Measurements from ENCODE around the gene ARHGAP10.

The ARHGAP10 gene

GRCh38 chr4:147844781-147845180 lies 112.9 kb downstream of the ARHGAP10 start:
- Histone ChIP-seq H3K4me2 (ENCODE audit: insufficient read depth, low read length, poor library complexity, severe bottlenecking) (no peak overlapping the region), H3K4me3 (ENCODE audit: low read length in 2 of 2) (no peak overlapping the region), H2BK12ac (ENCODE audit: low read length) (no peak overlapping the region), H4K91ac (ENCODE audit: low read depth, low read length, poor library complexity) (no peak overlapping the region), H3K4me1 (ENCODE audit: control insufficient read depth in 2 of 2, insufficient read depth in 1 of 2, low read depth in 1 of 2, low read length in 2 of 2) (peaks cover 0 to 2% of the 10 kb centered on the region in 2 donors), H4K8ac (ENCODE audit: low read depth, low read length) (no peak overlapping the region), H3K18ac (ENCODE audit: low read length) (no peak overlapping the region), H3K23ac (ENCODE audit: low read depth, low read length, poor library complexity) (no peak overlapping the region), H2AK5ac (ENCODE audit: low read depth, low read length) (no peak overlapping the region), H3K4ac (ENCODE audit: low read length) (no peak overlapping the region), H3K9ac (ENCODE audit: low read depth, low read length, poor library complexity) (no peak overlapping the region), H2BK15ac (ENCODE audit: low read length) (no peak overlapping the region), H2BK5ac (ENCODE audit: low read length) (no peak overlapping the region), H3K14ac (ENCODE audit: low read length) (no peak overlapping the region), H2BK120ac (ENCODE audit: low read depth, low read length) (no peak overlapping the region), H3K9me3 (replicated peaks in 1 of 2; ENCODE audit: control insufficient read depth in 2 of 2, insufficient read depth in 1 of 2, low read depth in 1 of 2, low read length in 2 of 2) (no peaks in the 10 kb centered on the region), H3K36me3 (replicated peaks in 1 of 2; ENCODE audit: control insufficient read depth in 2 of 2, insufficient read depth in 2 of 2, low read length in 2 of 2) (no peaks in the 10 kb centered on the region), H3K27me3 (ENCODE audit: control insufficient read depth in 3 of 3, insufficient read depth in 3 of 3, low read depth in 1 of 3, low read length in 3 of 3) (no peaks in the 10 kb centered on the region), H3K27ac (replicated peaks; ENCODE audit: low read length) (no peak overlapping the region), H2AFZ (ENCODE audit: low read length) (no peak overlapping the region), H3K79me1 (ENCODE audit: low read depth, low read length) (no peaks in the 10 kb centered on the region)
- DNase-seq (ENCODE audit: low spot score), result no peak
- WGBS, 2 donors (ENCODE audit: extremely low coverage in 2 of 2, insufficient read length in 2 of 2, insufficient replicate concordance in 1 of 2), result no CpG with 5 or more reads among the region's 7 CpGs

DNA sequence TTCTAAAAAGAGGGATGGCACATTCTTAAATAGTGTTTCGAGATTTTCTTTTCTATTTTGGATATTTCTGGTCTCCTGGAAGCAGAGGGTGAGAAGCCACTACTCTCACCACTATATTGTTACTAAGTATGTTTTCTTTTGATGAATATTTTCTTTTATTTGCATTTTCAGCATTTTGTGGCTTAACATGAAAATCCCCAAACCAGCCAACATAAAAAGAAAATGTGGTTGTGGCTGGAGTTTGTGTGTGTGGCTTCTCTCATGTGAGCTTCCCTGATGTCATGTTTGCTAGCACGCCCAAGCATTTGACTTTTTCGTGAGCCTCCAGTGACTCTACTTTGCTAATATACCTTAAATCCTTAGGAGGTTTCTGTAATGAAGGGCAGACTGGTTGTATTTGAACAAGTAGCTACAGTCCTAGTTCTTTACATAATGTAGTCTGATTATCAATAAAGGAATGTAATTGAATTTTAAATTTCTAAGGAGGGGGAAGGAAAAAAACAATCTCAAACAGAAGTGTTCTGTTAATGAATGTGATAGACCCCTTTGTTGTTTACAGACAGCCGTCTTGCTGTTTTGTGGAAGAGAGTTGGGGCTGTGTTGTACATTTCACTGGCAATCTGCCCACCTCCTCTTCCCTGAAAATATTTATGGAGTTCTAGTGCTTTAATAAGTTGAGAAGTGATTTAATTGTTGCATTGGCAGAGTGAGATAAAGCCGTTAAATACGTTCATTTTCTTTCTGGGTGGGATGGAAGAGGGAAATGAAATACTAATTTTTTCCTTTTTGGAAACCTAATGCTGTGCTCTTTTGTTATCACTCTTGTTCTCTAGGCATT lies 114.6 kb downstream of the ARHGAP10 start:
- Histone ChIP-seq H3K4me1 (ENCODE audit: control insufficient read depth in 2 of 2, insufficient read depth in 1 of 2, low read depth in 1 of 2, low read length in 2 of 2) (peaks cover 0 to 2% of the 10 kb centered on the region in 2 donors), H3K36me3 (replicated peaks in 1 of 2; ENCODE audit: control insufficient read depth in 2 of 2, insufficient read depth in 2 of 2, low read length in 2 of 2) (no peaks in the 10 kb centered on the region), H3K18ac (ENCODE audit: low read length) (no peak overlapping the region), H3K4me3 (ENCODE audit: low read length in 2 of 2) (no peak overlapping the region), H2BK15ac (ENCODE audit: low read length) (no peak overlapping the region), H3K4me2 (ENCODE audit: insufficient read depth, low read length, poor library complexity, severe bottlenecking) (no peak overlapping the region), H2BK120ac (ENCODE audit: low read depth, low read length) (no peak overlapping the region), H3K27ac (replicated peaks; ENCODE audit: low read length) (no peak overlapping the region), H3K4ac (ENCODE audit: low read length) (no peak overlapping the region), H2BK5ac (ENCODE audit: low read length) (no peak overlapping the region), H2AK5ac (ENCODE audit: low read depth, low read length) (no peak overlapping the region), H3K9me3 (replicated peaks in 1 of 2; ENCODE audit: control insufficient read depth in 2 of 2, insufficient read depth in 1 of 2, low read depth in 1 of 2, low read length in 2 of 2) (no peaks in the 10 kb centered on the region), H3K27me3 (ENCODE audit: control insufficient read depth in 3 of 3, insufficient read depth in 3 of 3, low read depth in 1 of 3, low read length in 3 of 3) (no peaks in the 10 kb centered on the region), H3K23ac (ENCODE audit: low read depth, low read length, poor library complexity) (no peak overlapping the region), H2BK12ac (ENCODE audit: low read length) (no peak overlapping the region), H3K9ac (ENCODE audit: low read depth, low read length, poor library complexity) (no peak overlapping the region), H3K79me1 (ENCODE audit: low read depth, low read length) (no peaks in the 10 kb centered on the region), H4K91ac (ENCODE audit: low read depth, low read length, poor library complexity) (no peak overlapping the region), H4K8ac (ENCODE audit: low read depth, low read length) (no peak overlapping the region), H2AFZ (ENCODE audit: low read length) (no peak overlapping the region), H3K14ac (ENCODE audit: low read length) (no peak overlapping the region)
- WGBS, 2 donors (ENCODE audit: extremely low coverage in 2 of 2, insufficient read length in 2 of 2, insufficient replicate concordance in 1 of 2), result no CpG with 5 or more reads among the region's 6 CpGs
- DNase-seq (ENCODE audit: low spot score), result no peak

DNA sequence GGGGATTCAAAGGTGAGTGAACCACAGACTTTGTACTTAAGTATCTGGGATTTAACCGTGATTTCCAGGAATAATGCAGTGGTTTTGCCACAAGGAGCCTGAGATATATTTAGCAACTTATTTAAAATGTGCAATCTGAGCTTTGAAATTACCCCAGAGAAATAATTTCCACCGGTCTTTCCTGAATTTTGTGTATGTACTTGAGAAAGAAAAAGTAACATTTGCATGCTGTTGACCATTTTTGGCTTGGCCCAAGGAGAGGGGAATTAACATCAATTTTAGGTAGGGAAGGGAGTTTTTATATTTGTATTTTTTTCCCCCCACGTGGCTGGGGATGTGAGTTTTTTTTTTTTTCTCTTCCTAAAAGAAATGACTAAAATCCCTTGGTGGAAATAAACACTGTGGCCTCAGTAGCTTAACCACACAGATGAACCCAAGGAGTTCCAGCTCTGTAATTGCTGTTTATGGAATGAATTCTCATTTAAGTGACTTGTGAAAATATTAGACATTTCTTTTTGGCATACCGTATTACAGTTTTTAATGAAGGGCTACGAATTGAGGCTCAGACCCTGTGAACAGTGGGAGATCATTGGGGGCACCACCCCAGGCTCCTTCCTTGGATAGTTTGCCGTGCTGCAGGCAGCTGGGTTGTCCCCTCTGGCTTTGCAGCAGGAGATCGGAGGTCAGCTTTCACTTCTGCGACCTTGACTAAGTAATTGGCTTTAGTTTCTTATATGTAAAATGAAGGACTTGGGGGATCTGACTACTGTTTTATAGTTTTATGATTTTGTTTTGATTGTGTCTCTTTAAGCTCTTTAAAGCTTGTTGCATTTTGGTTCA lies 116.1 kb downstream of the ARHGAP10 start:
- no peak overlapping the region for H3K4me2 ChIP-seq (ENCODE audit: insufficient read depth, low read length, poor library complexity, severe bottlenecking)
- WGBS, 2 donors (ENCODE audit: extremely low coverage in 2 of 2, insufficient read length in 2 of 2, insufficient replicate concordance in 1 of 2), result no CpG with 5 or more reads among the region's 8 CpGs

DNA sequence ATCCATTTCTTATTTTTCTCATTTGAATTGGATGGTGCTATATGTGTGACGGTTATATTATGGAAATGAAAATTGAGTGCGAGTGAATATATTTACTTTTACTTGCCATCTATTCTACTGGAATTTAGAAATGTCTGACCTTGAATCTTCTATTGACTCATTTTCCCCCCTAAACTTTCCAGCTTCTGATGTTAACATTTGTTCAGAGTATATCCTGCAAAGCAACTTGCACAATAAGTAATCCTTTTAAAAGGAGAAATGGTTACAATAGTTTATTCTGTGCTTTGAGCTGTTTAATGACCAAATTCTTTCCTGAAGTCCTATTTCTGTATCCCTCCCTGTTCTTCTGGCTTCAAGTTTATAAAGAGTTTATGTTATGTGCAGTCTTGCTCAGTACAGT lies 116.7 kb downstream of the ARHGAP10 start:
- no peak overlapping the region for H3K14ac ChIP-seq (ENCODE audit: low read length)
- H2BK120ac ChIP-seq (ENCODE audit: low read depth, low read length), result no peak overlapping the region
- H3K27me3 ChIP-seq (ENCODE audit: control insufficient read depth in 3 of 3, insufficient read depth in 3 of 3, low read depth in 1 of 3, low read length in 3 of 3), result no peaks in the 10 kb centered on the region
- H3K27ac ChIP-seq (replicated peaks; ENCODE audit: low read length), result no peak overlapping the region
- no peak overlapping the region for H2BK12ac ChIP-seq (ENCODE audit: low read length)
- no peak overlapping the region for H4K8ac ChIP-seq (ENCODE audit: low read depth, low read length)
- no peak overlapping the region for H2AK5ac ChIP-seq (ENCODE audit: low read depth, low read length)
- no peak overlapping the region for H2BK15ac ChIP-seq (ENCODE audit: low read length)
- H3K4me2 ChIP-seq (ENCODE audit: insufficient read depth, low read length, poor library complexity, severe bottlenecking), result no peak overlapping the region
- H2AFZ ChIP-seq (ENCODE audit: low read length), result no peak overlapping the region
- no peak overlapping the region for H2BK5ac ChIP-seq (ENCODE audit: low read length)
- H3K4me1 ChIP-seq (ENCODE audit: control insufficient read depth in 2 of 2, insufficient read depth in 1 of 2, low read depth in 1 of 2, low read length in 2 of 2), result peaks cover 0 to 2% of the 10 kb centered on the region in 2 donors
- DNase-seq (ENCODE audit: low spot score), result no peak
- H4K91ac ChIP-seq (ENCODE audit: low read depth, low read length, poor library complexity), result no peak overlapping the region
- no peaks in the 10 kb centered on the region for H3K36me3 ChIP-seq (replicated peaks in 1 of 2; ENCODE audit: control insufficient read depth in 2 of 2, insufficient read depth in 2 of 2, low read length in 2 of 2)
- no peak overlapping the region for H3K23ac ChIP-seq (ENCODE audit: low read depth, low read length, poor library complexity)
- no peak overlapping the region for H3K9ac ChIP-seq (ENCODE audit: low read depth, low read length, poor library complexity)
- no peak overlapping the region for H3K4ac ChIP-seq (ENCODE audit: low read length)
- no peak overlapping the region for H3K18ac ChIP-seq (ENCODE audit: low read length)
- no peaks in the 10 kb centered on the region for H3K9me3 ChIP-seq (replicated peaks in 1 of 2; ENCODE audit: control insufficient read depth in 2 of 2, insufficient read depth in 1 of 2, low read depth in 1 of 2, low read length in 2 of 2)
- no CpG with 5 or more reads among the region's 2 CpGs for WGBS, 2 donors (ENCODE audit: extremely low coverage in 2 of 2, insufficient read length in 2 of 2, insufficient replicate concordance in 1 of 2)
- H3K4me3 ChIP-seq (ENCODE audit: low read length in 2 of 2), result no peak overlapping the region
- no peaks in the 10 kb centered on the region for H3K79me1 ChIP-seq (ENCODE audit: low read depth, low read length)

More for the DNA sequence above, 116.1 kb downstream of the ARHGAP10 start:
- Histone ChIP-seq H3K4me3 (ENCODE audit: low read length in 2 of 2) (no peak overlapping the region), H3K4ac (ENCODE audit: low read length) (no peak overlapping the region), H3K18ac (ENCODE audit: low read length) (no peak overlapping the region), H2AFZ (ENCODE audit: low read length) (no peak overlapping the region), H3K9me3 (replicated peaks in 1 of 2; ENCODE audit: control insufficient read depth in 2 of 2, insufficient read depth in 1 of 2, low read depth in 1 of 2, low read length in 2 of 2) (no peaks in the 10 kb centered on the region), H3K23ac (ENCODE audit: low read depth, low read length, poor library complexity) (no peak overlapping the region), H2BK120ac (ENCODE audit: low read depth, low read length) (no peak overlapping the region), H3K4me1 (ENCODE audit: control insufficient read depth in 2 of 2, insufficient read depth in 1 of 2, low read depth in 1 of 2, low read length in 2 of 2) (peaks cover 0 to 2% of the 10 kb centered on the region in 2 donors), H3K14ac (ENCODE audit: low read length) (no peak overlapping the region), H2BK12ac (ENCODE audit: low read length) (no peak overlapping the region), H4K8ac (ENCODE audit: low read depth, low read length) (no peak overlapping the region), H2BK15ac (ENCODE audit: low read length) (no peak overlapping the region), H2AK5ac (ENCODE audit: low read depth, low read length) (no peak overlapping the region), H3K9ac (ENCODE audit: low read depth, low read length, poor library complexity) (no peak overlapping the region), H3K27ac (replicated peaks; ENCODE audit: low read length) (no peak overlapping the region), H2BK5ac (ENCODE audit: low read length) (no peak overlapping the region), H3K27me3 (ENCODE audit: control insufficient read depth in 3 of 3, insufficient read depth in 3 of 3, low read depth in 1 of 3, low read length in 3 of 3) (no peaks in the 10 kb centered on the region), H4K91ac (ENCODE audit: low read depth, low read length, poor library complexity) (no peak overlapping the region), H3K79me1 (ENCODE audit: low read depth, low read length) (no peaks in the 10 kb centered on the region), H3K36me3 (replicated peaks in 1 of 2; ENCODE audit: control insufficient read depth in 2 of 2, insufficient read depth in 2 of 2, low read length in 2 of 2) (no peaks in the 10 kb centered on the region)
- no peak for DNase-seq (ENCODE audit: low spot score)
